Daoy (cell line): ENCODE data around the gene DGKG. TPM values are rescaled to one million over a fixed set of nuclear protein-coding genes. Genes with fewer than 3 reads are reported as not detected.
A peak's percentile ranks its signal among the peaks of the same experiment; 100 is the strongest.

ENCODE experiments used
- DNase-seq: peaks from one replicate; pipeline ENCODE4 v3.0.0-alpha.2; 2015; ENCODE audit warnings: low read depth
- total RNA-seq: library from RNA; depleted of rRNA; stranded (reverse); fragments of >200 nt; shearing (Covaris generic); gene quantifications from 2 replicates; pipeline ENCODE4 v1.2.3, GENCODE V29; 2014

The DGKG gene
- total RNA-seq, 1 experiment from 2014 or later: 20.5 TPM

DNA sequence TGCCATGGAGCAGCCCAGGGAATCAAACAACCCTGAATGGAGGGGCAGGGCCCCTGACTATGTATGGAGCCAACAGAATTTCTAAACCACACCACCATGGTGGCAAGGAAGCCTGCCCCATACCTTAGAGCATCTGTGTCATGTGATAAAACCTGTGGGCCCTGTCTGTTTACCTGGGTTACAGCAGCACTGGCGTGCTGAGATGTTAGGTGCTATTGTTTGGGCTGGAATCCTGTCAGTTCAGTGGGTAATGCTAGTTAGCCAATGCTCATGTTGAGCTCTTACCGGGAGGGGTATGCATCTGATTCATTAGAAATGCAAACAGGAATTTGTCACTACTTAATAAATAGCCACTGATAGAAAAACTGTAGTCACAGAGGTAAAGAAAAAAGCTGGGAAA, 189.7 kb downstream of the DGKG start:
- no peak for DNase-seq

DNA sequence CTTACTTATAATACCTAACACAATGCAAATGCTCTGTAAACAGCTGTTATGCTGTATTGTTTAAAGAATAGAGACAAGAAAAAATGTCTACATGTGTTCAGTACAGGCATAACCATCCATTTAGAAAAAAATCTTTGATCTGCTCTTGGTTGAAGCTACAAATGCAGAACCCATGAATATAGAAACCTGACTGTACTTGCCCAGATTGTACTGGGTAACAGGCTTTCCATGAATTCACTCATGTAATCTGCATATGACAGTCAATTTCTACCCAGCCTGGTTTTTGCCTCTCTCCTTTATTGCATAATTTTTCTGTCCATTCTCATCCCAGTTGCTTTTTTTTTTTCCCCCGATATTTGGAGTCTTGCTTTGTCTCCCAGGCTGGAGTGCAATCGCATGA, 190.5 kb downstream of the DGKG start:
- no peak for DNase-seq

DNA sequence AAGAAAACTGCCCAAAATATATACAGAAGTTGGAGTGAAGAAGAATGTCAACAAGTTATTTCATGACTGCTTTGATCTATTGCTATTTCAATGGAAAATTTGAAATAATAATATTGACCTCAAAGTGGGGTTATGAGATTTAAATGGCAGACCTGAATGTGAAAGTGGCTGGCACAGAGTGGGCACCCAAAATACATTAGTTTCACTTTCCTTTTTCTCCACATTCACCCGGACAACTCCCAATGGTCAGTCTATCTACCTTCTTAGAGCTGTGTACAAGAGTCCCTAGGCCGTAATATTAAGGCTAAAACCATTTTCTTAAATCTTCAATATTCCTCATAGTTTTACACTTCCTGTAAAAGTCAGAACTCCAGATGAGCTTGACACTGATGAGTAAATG, 191.5 kb downstream of the DGKG start:
- DNase-seq: no peak

DNA sequence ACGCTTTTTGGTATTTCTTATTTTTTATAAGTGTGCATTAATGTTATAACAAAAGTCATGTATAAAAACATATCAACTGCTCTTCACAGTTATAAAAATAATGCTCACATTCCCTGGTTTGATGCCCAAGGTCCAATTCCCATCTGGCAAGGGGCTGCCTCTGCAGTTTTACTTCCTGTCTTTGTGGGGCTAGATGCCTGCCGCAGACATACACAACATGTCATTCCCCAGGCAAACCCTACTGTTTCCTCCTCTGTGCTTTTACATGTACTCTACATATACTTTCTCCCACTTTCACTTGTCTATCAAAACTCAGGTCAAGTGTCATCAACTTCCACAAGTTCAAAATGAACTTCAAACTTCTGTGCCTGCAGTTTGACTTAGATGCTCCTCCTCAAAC, 192.7 kb downstream of the DGKG start:
- DNase-seq: no peak

DNA sequence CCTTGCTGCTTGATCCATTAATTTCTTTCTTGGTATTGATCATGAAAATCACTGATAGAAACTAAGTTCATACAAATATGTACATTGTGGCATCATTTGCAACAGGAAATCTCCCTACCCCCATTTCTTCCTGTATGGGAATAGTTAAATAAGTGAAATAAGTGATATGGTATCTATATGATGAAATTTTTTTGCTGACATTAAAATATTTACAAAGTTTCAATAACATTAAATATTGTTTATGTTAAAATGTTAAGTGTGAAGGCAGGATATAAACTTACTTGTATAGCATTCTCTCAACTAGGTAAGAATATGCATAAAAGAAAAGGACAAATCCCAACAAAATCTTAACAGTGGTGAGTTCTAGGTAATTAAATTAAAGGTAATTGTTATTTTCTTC, 193.1 kb downstream of the DGKG start:
- no peak for DNase-seq

DNA sequence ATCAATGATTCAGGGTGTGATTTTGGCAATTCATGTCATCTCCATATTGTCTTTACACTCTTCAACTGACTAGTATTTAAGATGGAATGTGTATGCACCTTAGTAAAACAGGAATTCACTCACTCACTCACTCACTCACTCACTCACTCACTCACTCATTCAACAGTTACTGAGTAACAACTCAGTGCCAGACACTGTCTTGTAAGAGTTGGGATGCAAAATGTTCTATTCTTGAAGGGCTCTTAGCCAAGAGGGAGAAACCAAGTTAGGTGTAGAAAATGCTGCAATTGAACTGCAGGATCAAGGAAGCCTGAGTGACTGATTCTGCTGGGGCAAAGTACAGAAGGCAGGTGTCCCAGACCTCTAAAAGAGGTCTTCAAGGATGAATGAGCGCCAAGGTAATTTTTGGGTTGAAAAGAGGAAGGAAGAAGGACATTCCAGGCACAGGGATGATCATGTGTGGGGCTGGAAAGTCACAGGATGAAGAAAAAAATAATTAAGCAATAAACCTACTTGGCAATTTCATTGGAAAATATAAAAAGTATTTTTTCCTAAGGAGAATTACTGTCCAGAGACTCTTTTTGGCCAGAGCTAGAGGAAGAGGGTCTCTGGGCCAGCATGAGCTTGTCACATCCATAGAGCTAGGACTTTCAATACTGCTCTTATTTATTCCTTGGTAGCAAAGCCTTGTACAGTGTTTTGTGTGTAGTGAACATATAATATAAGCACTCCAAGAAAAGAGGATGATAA, 194.2 kb downstream of the DGKG start:
- no peak for DNase-seq

DNA sequence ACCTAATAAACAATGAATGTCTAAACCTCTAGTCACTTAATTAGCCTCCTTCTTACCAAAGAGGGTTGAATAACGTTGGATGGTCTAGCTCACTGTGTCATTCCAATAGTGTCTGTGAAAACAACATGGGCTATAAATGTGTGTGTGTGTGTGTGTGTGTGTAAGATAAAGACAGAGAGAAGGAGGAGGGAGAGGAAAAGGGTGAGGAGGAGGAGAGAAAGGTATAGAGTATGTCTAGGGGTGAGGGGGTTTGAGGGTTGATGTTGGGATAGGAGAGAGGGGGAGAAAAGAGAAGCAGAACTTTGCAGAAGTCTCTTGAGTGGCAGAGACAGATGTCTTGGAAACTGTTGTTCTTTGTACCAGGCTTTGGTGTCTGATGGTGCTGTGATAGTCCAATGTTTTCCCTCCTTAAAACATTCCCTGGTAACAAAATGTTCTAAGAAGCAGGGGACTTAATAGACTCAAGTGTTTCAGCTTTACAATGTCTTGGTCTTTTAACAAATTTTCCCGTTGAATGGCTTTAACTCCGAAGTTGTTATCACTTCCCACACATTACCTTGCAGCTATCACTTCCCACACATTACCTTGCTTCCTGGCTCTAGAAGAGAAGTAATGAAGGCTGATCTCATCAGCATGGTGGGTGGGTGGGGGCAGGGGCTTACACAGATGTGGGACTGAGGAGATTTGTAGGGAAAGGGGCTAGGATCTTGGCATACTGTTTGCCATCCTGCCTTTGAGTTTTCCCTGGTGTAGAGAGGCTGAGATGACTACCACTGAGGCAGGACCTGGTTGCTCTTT, 195.3 kb downstream of the DGKG start:
- no peak for DNase-seq

DNA sequence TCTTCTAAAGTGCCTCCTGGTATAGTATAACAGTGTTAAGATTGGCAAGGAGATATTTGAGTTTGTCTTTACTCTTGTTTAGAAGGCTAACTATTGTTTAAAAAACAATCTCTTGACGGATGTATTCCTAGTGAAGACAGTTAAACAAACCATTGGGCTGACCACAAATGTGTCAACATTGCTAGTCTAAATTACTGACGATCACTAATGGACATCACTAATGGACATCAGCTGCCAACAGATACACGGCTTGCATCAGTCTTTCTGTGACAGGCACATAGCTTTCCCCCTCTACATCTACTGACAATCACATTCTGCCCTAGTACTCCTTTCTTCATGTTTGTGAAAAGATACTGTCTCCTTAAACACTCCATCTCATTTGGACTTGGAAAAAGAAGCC, 196.0 kb downstream of the DGKG start:
- DNase-seq: no peak

DNA sequence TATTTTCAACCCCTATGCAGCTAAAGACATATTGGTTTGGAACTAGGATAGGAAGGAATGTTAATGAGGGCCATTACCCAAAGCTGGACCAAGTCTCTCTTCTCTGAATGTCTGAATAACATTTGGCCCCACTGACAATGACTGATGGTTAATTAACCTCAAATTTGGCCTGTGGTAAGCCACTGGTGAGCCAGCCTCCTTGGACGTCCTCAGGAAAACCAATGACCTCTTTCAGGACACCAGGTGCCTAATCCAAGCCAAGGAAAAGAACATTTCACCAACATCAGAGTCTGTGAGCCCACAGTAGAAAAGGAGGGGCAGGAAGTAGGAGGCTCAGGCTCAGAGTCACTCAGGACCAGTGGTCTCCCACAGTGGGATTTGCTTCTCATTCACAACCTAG, 196.7 kb downstream of the DGKG start:
- no peak for DNase-seq

DNA sequence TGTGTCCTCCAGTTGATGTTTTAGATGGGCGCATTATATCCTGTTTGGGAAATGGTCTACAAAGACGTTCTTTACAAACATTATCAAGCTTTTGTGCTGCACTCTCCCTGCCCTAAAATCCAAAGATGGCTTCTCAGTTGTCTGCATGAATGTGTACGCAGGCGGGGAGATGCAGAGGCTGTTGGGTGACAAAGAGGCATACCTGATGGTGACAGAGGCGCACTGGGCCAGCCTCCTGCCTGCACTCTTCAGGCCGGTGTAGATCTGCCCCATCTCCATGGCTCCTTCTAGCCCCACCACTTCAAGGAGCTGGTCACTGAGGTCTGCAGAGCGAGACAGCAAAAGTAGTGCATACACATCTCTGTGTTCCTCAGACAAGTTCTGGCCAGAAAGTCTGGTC, 197.3 kb downstream of the DGKG start:
- no peak for DNase-seq

DNA sequence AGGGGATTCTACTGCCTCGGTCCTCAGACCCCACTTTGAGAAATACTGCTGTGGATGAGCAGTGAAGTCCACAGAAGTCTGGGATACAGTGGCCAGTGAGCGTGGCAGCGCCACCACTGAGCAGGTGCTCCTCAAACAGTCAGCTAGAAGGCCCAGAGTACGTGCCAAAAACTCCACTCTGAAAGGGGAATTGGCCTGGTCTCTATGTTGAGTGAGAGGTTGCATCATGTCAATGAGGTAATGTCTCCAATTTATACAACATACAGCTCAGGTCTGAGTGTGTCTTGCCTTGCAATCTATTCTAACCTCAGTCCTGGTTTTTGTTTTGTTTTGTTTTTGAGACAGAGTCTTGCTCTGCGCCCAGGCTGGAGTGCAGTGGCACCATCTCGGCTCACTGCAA, 199.8 kb downstream of the DGKG start:
- DNase-seq: no peak

DNA sequence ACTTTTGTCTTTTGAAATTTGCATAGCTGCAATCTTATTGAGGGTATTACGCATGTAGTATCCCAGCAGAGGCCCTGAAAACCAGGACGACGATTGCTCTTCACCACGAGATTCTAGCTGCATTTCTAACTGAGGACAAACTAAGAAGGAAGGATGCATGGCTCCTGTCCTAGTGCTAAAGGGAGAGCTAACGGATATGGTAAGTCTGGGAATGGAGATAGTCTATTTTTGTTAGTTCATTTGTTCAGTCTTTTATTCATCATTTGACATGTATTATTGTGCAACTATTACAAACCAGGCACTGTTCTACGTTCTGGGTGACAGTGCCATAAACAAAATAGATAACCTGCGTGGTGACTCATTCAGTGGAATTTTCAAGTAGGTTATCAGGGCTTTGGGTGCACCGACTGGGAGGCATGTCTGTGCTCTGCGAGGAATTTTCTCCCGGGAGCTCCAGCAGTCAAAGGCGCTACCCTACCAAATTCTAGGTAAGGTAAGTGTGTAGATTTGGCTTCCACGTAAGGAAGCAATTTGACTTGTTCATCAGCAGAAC, 201.3 kb downstream of the DGKG start:
- no peak for DNase-seq

DNA sequence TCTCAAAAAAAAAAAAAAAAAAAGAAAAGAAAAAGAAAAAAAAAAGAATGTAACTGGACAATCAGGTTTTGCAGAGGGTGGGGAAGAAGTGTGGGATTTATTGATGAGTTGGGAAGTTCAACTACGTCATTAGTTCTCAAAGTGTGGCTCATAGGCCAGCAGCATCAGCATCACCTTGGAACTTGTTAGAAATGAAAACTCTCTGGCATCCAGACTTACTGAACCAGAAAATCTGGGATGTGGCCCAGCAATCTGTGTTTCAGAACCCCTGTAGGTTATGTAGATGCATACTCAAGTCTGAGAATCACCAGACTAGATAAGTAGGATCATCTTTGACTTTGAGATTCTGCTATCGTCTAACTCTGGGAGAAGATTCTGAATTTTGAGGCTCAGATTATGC, 207.4 kb downstream of the DGKG start:
- no peak for DNase-seq

DNA sequence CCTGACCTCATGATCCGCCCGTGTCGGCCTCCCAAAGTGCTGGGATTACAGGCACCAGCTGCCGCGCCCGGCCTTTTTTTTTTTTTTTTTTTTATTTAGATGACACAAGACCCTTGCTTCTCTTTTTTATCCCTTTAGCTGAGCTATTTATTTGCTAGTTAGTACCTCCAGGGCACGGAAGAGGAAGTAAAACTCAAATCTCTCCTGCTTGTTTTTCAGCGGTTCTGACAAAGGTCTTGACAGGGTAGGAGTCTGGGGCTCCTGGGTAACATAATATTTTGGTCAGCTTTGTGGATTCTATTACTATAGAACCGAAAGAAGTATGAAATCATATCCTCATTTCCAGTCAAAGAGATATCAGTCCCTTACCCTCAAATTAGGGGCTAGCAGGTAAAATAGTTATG, 209.1 kb downstream of the DGKG start:
- no peak for DNase-seq

DNA sequence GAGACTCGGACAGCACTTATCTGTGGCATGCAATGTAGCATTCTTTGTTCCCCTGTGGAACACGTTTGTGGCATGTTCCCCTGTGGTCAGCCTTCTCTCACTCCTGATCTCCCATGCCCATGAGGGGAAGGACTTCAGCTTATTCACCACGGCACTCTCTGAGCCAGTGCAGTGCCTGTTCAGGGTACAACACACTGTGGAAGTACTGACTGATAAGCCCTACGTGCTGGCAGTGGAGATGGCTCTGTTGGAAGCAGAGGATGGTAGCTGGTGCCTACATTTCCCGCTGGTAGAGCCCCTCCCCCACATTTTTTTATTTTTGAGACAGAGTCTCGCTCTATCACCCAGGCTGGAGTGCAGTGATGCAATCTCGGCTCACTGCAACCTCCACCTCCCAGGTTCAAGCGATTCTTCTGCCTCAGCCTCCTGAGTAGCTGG, 209.7 kb downstream of the DGKG start:
- DNase-seq: no peak

DNA sequence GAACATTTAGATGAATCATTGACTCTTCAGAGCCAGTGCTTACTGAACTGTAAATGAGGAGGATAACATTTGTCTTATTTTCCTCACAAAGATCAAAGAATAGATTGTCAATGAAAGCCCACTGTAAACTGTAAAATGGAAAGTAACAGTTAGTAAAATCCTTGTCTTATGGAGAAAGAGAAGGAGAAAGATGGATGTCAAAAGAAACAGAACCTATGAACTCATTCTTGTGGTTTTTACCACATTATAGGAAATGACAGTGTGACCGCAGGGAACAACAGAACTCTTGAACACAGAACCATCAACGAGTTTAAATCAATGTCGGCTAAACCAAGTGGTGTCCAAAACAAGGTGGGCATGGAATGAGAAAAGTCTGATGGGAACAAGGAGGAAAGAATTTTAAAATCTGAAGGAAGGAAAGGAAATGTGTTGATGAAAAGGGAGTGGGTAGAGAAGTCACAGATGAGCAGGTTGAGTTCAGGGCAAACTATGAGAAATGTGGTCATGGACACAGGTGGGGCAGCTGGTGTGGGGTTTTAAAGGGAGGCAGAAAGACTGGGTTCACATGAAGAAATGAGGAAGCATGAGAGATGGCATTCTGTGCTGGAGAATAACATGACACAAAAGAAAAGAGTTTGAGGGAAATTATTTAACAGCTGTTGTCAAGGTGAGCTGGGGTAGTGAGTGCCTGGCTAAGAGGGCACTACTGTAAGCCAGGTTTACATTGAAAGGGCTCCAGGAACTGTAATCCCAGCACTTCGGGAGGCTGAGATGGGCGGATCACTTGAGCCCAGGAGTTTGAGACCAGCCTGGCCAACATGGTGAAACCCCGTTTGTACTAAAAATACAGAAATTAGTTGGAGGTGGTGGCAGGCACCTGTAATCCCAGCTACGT, 210.7 kb downstream of the DGKG start:
- DNase-seq: peak; percentile 10

DNA sequence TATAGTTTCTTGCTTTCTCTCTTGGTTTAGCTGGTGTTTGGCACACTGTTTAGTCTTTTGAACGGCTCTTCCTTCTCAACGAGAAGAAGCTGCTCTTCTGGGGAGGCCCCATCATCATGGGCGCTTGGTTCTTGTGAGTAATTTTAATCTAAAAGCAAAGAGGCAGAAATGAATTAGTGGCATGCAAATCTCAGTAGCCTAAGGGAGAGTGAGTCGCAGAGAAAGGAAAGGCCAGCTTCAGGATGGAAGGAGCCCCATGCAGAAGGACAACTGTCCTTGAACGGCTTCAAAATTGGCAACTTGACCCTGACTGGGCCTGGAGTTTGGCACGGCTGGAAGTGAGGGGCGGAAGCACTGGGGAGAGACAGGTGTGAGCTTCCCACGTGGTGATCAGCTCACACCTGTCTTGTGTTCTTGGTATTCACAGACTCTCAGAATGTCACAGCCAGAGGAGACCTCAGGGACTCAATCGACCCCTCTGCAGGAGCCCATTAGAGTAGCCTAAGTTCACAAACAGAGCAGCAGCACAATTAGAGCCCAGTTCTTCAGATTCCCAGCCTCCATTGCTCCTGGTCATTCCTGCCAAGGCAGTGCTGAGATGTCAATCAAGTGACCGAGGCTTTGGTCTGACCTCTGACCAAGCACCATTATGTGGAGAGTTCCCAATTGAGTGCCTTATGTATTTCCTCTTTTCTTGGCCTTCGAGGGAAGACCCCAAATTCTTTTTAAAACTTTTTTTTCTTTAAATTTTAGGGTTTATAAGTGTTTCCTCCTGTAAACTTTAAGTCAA, 211.8 kb downstream of the DGKG start:
- no peak for DNase-seq

DNA sequence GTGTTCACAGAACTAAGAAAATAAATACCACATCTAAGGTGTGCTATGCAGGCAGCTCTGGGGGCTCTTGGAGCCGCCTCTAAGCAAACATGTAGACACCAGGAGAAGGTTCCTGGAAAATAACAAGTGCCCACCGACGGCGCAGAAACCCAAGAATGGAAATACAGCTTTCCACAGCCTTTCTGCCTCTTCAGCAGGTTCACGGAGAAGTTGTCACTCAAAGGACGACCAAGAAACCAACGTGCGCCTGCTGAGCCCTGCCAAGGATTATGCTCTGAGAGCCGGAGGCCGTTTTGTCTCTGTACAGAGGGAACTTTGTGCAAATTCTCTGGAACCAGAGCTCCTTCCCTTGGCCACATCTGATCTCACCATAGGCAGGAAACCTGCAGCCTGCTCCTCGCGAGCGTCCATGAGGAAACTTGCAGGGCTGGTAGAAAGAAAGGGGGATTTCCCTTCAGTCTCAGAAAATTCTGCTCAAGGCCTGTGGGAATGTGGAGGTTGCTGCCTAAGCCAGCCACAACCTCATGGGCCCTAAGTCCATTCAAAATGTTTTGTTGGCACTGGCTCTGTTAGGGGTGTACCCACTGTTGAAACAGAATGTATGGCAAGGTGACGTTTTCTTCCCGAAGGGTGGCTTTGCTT, 212.6 kb downstream of the DGKG start:
- no peak for DNase-seq

DNA sequence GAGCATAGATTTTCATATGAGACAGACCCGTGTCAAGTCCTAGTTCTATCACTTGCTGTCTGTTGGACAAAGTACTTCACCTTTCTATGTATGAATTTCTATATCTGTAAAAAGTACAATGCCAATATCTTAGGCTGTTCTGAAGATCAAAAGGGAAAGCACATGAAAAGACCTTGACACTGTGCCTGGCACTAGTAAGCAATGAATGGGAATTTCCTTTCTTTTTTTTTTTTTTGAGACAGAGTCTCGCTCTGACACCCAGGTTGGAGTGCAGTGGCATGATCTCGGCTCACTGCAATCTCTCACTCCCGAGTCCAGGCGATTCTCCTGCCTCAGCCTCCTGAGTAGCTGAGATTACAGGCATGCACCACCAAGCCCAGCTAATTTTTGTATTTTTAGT, 217.8 kb downstream of the DGKG start:
- no peak for DNase-seq

DNA sequence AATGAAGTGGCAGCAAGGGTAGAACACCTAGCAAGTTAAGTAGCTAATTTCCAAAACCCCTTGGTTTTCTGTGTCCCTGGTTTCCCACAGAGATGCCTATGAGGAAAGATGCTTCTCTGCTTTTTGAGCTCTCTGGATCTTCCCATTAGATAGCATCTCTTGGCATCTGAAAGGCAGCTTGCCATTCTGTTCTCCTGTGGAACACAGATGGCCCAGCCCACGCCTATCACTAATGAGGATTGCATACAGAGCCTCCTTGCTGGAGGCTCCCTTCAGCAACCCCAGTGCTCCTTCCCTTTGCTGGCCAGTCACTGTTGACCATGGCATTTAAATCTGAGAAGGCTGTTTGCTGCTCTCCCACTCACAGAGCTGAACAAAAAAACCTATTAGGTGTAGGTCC, 218.8 kb downstream of the DGKG start:
- DNase-seq: no peak
